Measurements from ENCODE around the gene ZNF500. TPM values are rescaled to one million over a fixed set of nuclear protein-coding genes. Genes with fewer than 3 reads are reported as not detected.

ZNF500 gene
- 10.9 and 16.1 TPM in 2 replicates for total RNA-seq
- 9.7 TPM for polyA plus RNA-seq (2012)

DNA sequence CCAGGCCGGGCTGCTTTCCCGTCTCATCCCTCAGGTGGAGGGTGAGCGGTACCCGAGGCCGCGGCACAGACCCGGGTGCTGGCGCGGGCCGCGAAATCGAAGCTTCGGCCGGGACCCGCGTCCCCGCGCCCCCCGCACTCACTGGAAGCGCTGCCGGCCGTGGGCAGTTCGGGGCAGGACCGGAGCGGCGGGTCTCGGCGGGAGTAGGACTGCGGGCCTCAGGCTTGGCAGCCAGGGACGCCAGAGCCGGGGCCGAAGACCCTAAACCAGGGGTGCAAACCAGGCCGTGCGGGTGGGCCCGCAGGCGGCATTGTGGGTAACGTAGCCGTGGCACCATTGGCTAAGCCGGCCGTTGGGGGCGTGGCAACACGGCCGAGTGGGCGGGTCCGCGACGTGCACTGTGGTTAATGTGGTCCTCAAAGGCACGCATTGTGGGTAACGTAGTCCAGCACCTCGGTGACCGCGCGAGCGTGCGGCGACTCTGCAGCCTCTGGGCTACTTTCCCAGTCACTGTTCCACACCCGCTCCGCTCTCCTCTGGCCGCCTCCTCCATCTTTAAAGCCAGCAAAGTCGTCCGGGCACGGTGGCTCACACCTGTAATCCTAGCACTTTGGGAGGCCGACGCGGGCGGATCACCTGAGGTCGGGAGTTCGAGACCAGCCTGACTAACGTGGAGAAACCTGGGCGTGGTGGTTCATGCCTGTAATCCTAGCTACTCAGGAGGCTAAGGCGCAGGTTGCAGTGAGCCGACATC is at the start of gene ZNF500:
ZNF500 (minus strand) TSS at position 288 of the 754 bp plus-strand sequence. CDS start 1,184 bp downstream, outside the sequence.
- DNase-seq (ENCODE audit: low read depth) = peak; percentile 96

- DNase-seq (ENCODE audit: low read depth) = no peak
These were observed 47.7 kb upstream of the ZNF500 start for GRCh38 chr16:4814542-4815173.

- DNase-seq (ENCODE audit: low read depth) = no peak
These were observed 47.1 kb upstream of the ZNF500 start for GRCh38 chr16:4814046-4814445.

- DNase-seq (ENCODE audit: low read depth) = no peak
These were observed 46.5 kb upstream of the ZNF500 start for GRCh38 chr16:4813251-4814003.

DNA sequence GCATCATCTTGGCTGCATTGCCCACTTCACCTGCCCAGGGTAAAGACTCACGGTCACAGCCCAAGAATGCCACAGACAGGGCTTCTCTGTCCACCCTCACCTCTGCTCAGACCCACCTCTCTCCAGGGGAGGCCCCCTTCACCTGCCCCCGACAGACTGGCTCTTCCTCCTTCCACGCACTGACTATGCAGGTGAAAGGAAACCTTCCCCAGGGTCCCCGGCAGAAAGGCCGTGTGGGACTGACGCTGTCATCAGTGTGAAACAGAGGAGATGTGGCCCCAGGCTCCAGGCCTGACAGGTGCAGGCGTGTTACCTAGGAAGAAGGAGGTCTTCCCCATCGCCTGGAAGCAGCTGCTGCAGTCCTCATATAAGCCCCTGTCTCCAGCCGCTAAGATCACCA is 44.8 kb upstream of the ZNF500 start:
- no peak for DNase-seq (ENCODE audit: low read depth)

- DNase-seq (ENCODE audit: low read depth) = no peak
These were observed 44.3 kb upstream of the ZNF500 start for GRCh38 chr16:4811242-4811641.

DNA sequence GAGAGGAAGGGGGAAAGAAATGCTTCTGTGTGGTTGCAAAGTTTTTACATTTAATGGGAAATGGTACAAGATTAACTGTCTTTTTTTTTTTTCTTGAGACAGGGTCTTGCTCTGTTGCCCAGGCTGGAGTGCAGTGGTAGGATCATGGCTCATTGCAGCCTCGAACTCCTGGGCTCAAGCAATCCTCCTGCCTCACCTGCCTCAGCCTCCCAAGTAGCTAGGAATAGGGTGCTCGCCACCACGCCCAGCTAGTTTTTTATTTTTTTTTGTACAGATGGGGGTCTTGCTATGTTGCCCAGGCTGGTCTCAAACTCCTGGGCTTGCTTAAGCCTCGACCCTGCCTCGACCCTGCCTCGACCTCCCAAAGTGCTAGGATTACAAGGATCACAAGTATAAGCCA is 39.3 kb upstream of the ZNF500 start:
- no peak for DNase-seq (ENCODE audit: low read depth)

DNA sequence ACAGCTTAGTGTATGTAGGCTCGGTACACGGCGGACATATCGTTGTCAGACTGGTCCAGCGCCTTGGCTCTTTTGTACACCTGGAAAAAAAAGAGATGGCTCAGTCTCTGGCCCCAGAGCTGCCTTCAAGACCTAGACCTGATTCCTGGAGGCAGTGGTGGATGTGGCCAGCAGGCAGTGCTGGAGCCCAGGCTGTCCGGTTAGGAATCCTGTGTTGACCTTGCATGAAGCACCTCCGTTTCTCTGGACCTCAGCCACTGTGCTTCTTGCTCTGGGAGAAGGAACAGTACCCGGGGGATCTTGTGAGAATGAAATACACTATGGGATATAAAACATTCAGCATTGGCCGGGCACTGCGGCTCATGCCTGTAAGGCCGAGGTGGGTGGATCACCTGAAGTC is 38.3 kb upstream of the ZNF500 start:
- no peak for DNase-seq (ENCODE audit: low read depth)

DNA sequence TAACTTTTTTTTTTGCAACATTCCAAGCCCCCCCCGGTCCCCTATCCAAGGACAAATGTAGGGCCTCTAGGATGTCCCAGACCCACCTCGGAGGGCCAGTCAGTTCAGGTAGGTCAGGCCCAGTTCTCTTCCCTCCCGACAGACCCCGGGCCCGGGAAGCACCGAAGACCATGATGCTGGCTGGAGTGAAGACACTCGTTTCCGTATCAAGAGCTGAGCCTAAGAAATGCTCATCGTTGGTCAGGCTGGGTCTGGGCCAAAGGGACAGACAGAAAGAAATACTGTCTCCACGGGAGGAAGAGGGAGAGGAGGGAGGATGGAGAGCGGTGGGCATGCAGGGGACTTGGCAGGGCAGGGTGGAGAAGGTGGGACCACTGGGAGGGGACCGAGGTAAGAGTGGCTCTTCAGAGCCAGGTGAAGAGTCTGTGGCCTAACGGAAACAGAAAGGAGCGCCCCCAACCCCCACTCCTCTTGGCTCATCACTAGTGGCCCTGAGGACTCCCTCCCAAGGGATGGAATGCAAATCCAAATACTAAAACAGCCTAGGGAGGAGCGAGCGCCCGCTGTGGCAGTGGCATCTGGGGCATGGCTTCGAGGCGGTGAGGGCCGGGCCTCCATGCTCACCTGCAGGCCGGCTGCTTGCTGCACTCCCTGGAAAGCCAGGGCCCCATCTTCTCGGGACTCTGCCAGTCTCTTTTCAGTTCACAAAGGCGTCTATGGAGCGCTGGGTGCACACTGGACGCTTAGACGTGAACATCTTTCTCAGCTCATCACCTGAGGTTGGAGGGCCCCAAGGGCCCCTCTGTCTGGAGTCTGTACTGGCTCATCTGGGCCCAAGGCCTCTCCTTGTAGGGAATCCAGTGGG is 37.2 kb upstream of the ZNF500 start:
- no peak for DNase-seq (ENCODE audit: low read depth)

- DNase-seq (ENCODE audit: low read depth) = no peak
These were observed 36.5 kb upstream of the ZNF500 start for GRCh38 chr16:4803401-4803844.

DNA sequence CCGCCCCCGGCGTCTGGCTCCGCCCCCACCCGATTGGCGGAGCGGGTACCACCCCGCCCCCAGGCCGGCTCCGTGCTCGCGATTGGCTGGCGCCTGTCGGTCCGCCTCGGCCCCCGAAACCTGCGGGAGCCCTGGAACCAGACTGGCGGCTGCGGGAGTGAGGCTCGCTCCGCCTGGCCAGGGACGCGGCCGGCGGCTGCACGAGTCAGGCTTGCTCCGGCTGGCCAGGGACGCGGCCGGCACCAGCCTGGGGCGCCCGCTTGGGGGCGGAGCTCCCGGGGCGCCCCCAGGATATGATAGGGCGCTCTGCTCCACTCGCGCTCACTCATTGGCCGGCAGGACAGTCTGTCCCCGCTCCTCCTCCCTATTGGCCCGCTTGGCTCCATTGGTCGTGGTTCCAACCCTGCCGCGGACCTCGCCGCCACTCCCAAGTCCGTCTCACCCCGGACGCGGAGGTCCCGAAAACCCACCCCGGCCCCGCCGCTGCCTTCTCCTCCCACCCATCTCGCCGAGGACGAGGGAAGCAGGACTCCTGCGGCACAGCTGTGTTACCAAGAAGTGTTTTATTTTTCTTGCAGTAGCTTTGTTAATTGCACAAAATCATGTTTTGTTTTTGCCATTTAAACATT is 35.8 kb upstream of the ZNF500 start:
- DNase-seq (ENCODE audit: low read depth) = peak; percentile 94

DNA sequence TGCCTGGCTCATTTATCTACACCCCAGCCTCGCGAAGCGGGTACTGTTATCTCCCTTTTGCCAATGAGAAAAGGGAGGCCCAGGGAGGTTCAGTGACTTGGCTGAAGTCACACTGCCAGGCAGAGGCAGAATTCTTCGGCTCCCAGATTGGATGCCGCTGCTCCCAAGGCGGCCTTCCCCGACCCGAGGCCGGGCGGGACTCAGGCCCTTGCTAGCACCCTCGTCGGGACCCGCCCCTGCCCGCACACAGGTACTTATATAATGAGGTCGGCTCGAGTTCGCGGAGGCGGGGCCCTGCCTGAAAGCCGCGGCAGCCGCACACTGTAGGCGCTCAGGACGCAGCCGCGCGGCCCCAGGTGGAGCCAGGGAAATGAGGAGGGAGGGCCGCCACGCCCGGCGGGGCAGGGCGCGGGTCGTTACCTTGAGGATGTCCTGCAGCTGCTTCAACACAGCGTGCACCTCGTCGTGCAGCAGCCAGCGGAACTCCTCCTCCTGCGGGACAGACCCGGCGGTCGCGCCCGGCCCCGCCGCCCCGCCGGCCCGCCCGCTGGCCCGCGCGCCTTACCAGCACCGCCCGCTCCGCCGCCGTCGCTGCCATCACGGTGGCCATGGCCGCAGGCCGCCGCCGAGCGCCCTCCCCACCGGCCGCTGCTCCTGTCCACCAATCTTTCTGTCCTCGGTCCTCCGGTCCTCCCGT is 35.1 kb upstream of the ZNF500 start, which contains the start of gene ROGDI:
ROGDI (minus strand) TSS at position 672 of the 697 bp plus-strand sequence; CDS start at position 610, 62 bp downstream.
- DNase-seq (ENCODE audit: low read depth) = peak; percentile 32

GRCh38 chr16:4801051-4801961 is 34.3 kb upstream of the ZNF500 start:
- DNase-seq (ENCODE audit: low read depth) = no peak

DNA sequence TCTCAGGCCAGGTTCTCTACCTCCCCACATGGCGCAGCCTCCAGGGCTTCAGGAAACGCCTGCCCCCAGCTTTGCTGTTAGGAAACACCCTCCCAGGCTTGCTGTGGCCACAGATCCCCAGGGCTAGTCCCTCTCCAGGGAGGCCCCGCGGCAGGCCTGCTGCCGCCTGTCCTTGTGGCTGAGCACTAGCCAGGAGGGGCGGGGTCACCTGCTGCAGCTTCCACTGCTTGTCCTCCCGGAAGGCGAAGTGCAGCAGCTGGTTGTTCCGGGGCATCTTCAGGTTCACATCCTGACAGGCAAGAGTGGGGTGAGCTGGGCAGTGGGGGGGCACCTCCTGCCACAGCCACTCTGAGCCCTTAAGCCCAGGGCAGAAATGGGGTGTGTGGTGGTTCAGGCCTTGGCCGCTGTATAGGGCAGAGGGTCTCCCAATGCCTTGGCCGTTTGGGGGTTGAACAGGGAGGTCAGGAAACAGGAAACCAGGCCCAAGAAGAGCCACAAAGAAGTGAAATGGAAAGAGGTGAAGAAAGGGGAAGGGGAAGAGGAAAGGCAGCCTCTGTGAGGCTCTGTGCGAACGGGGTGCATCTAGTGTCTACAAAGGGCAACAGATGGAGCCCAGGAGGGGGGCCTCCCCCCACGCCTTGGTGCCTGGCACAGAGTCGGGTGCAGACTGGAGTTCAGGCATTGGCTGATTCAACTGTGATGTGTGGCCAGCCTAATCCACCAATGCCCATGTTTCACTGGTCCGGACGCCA is 33.5 kb upstream of the ZNF500 start:
- peak; percentile 66 for DNase-seq (ENCODE audit: low read depth)

GRCh38 chr16:4799171-4799855 is 32.4 kb upstream of the ZNF500 start:
- DNase-seq (ENCODE audit: low read depth) = no peak

DNA sequence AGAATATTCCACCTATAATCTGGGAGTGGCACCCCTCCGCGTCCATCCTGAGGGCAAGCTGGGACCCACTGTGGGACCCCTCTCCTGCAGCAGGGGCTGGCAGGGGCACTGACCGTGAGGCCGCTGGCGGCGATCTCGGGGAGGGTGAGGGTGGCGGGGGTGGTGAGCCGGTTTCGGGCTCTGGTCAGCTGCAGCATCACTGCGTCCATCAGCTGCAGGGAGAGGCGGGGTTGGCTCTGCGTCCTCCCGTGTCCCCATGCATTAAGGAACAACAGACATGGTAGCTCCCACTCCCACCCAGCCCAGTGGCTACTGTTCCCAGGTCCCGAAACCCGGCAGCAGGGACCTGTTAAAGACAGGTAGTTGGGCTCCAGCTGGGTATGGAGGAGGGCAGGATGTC is 31.5 kb upstream of the ZNF500 start:
- DNase-seq (ENCODE audit: low read depth) = no peak

DNA sequence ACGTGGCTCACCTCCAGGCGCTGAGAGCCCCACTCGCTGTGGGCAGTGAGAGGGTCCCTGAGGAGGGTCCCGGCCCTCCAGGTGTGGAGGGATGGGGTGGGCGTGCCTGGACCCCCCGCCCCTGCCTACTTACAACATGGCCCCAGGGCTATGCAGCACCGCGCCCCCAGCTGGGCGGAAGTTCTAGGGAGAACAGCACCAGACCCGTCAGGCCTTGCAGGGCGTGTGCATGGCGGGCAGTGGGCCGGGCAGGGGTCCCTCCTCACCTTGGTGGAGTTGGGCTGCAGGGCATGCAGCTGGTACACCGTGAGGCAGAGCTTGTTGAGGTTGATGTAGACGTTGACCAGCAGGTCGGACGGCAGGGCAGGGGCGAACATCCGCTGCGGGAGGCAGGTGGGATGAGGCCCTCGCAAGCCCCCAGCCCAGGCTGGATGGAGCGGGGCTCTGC is 30.9 kb upstream of the ZNF500 start:
- no peak for DNase-seq (ENCODE audit: low read depth)

Measured in myocyte (in vitro differentiated cells).